ENCODE results near the gene PPP1R9A. TPM values are rescaled to one million over a fixed set of nuclear protein-coding genes. Genes with fewer than 3 reads are reported as not detected.

PPP1R9A gene
- total and polyA plus RNA-seq, 2 donors from 2014 or later, result 2.6 to 25.7 TPM

- H3K4me1 ChIP-seq (ENCODE audit: control insufficient read depth in 2 of 3, insufficient read depth in 2 of 3, low read depth in 1 of 3, low read length in 3 of 3), result no peaks in the 10 kb centered on the region
- peaks cover 0 to 3% (median 0%) of the 10 kb centered on the region in 3 donors for H3K9me3 ChIP-seq (ENCODE audit: control insufficient read depth in 2 of 3, insufficient read depth in 1 of 3, low read length in 3 of 3)
- peak in 2 of 5 donors; percentile 27 to 63 for DNase-seq
- intact Hi-C loops (cut with DNase I), result no loop called here
- H3K27me3 ChIP-seq (ENCODE audit: control insufficient read depth, insufficient read depth, low read length), result no peaks in the 10 kb centered on the region
- no peak for FAIRE-seq
- H3K9ac ChIP-seq (ENCODE audit: low read length in 3 of 3), result no peak overlapping the region
- no peak overlapping the region for H3K27ac ChIP-seq (ENCODE audit: low read depth in 2 of 2, low read length in 2 of 2)
- TF ChIP-seq CTCF (IDR thresholded peaks at IDR 0.05; ENCODE audit: borderline replicate concordance, extremely low read depth, insufficient read depth), result no peak
- no peak overlapping the region for H3K4me3 ChIP-seq (ENCODE audit: low read length in 3 of 3)
- H3K36me3 ChIP-seq (ENCODE audit: control insufficient read depth in 2 of 3, insufficient read depth in 3 of 3, low read length in 3 of 3), result no peaks in the 10 kb centered on the region
These were observed 302.4 kb downstream of the PPP1R9A start for GRCh38 chr7:95209788-95210187.

- H3K27me3 ChIP-seq (ENCODE audit: control insufficient read depth, insufficient read depth, low read length), result no peaks in the 10 kb centered on the region
- no peaks in the 10 kb centered on the region for H3K36me3 ChIP-seq (ENCODE audit: control insufficient read depth in 2 of 3, insufficient read depth in 3 of 3, low read length in 3 of 3)
- no peaks in the 10 kb centered on the region for H3K4me1 ChIP-seq (ENCODE audit: control insufficient read depth in 2 of 3, insufficient read depth in 2 of 3, low read depth in 1 of 3, low read length in 3 of 3)
- no peak for TF ChIP-seq CTCF (IDR thresholded peaks at IDR 0.05; ENCODE audit: borderline replicate concordance, extremely low read depth, insufficient read depth)
- H3K9ac ChIP-seq (ENCODE audit: low read length in 3 of 3), result no peak overlapping the region
- no peak overlapping the region for H3K27ac ChIP-seq (ENCODE audit: low read depth in 2 of 2, low read length in 2 of 2)
- H3K4me3 ChIP-seq (ENCODE audit: low read length in 3 of 3), result no peak overlapping the region
- DNase-seq (no peak), FAIRE-seq (no peak)
- peaks cover 0 to 3% (median 0%) of the 10 kb centered on the region in 3 donors for H3K9me3 ChIP-seq (ENCODE audit: control insufficient read depth in 2 of 3, insufficient read depth in 1 of 3, low read length in 3 of 3)
- intact Hi-C loops (cut with DNase I), result no loop called here
These were observed 305.8 kb downstream of the PPP1R9A start for GRCh38 chr7:95213148-95213547.

GRCh38 chr7:95213809-95214492 is 306.6 kb downstream of the PPP1R9A start:
- peaks cover 0 to 3% (median 0%) of the 10 kb centered on the region in 3 donors for H3K9me3 ChIP-seq (ENCODE audit: control insufficient read depth in 2 of 3, insufficient read depth in 1 of 3, low read length in 3 of 3)
- H3K27me3 ChIP-seq (ENCODE audit: control insufficient read depth, insufficient read depth, low read length), result no peaks in the 10 kb centered on the region
- H3K9ac ChIP-seq (ENCODE audit: low read length in 3 of 3), result no peak overlapping the region
- H3K4me1 ChIP-seq (ENCODE audit: control insufficient read depth in 2 of 3, insufficient read depth in 2 of 3, low read depth in 1 of 3, low read length in 3 of 3), result no peaks in the 10 kb centered on the region
- no peak overlapping the region for H3K4me3 ChIP-seq (ENCODE audit: low read length in 3 of 3)
- FAIRE-seq (no peak), DNase-seq (no peak)
- H3K36me3 ChIP-seq (ENCODE audit: control insufficient read depth in 2 of 3, insufficient read depth in 3 of 3, low read length in 3 of 3), result no peaks in the 10 kb centered on the region
- TF ChIP-seq CTCF (IDR thresholded peaks at IDR 0.05; ENCODE audit: borderline replicate concordance, extremely low read depth, insufficient read depth), result no peak
- no peak overlapping the region for H3K27ac ChIP-seq (ENCODE audit: low read depth in 2 of 2, low read length in 2 of 2)
- intact Hi-C loops (cut with DNase I), result no loop called here
